ENCODE data around the gene ZBTB16. TPM values are rescaled to one million over a fixed set of nuclear protein-coding genes. Genes with fewer than 3 reads are reported as not detected.

ZBTB16 gene
- polyA plus RNA-seq, 1 donor (not counting 4 experiments of a cell fraction or from before 2014, with no cell fraction given) = 0.18 TPM

DNA sequence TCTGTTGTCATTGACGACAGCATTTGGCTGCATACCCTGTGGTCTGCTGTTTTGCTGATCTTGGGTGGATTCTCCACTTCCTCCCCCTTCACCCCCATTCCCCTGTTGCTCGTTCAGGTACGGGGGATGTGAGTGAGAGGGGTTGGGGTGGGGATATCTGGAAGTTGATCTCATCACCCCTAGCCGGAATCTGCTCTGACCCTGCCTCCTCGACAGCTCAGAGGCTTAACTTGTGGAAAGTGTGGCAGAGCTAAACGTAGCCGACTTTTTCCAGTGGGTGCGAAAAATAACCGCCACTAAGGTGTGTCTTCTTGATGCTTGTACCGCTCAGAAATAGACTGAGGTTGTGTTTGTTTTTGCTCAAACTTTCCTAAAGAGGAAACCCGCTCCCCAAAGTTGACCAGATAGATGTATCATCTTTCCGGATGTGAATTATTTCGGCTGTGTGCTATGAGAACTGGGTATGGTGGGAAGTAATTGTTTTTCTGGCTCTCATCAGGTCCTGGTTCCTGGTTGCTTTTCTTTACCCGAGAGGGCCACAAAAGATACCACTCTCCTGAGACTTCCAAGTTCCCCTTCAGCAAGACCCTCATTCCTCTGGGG lies 6.6 kb downstream of the ZBTB16 start:
- no peaks in the 10 kb centered on the region for H3K9me3 ChIP-seq (ENCODE audit: control insufficient read depth, low read depth, low read length)
- FAIRE-seq (no peak), DNase-seq (ENCODE audit: low read depth, low spot score) (no peak)
- dilution Hi-C loops (cut with MboI; ENCODE audit: extremely low pct_ligation_motif_present, low sequenced_read_pairs) = no loop called here
- H3K9ac ChIP-seq (ENCODE audit: control insufficient read depth, extremely low read depth, insufficient read depth, low read length) = no peak overlapping the region
- TF ChIP-seq, protein P1, sequence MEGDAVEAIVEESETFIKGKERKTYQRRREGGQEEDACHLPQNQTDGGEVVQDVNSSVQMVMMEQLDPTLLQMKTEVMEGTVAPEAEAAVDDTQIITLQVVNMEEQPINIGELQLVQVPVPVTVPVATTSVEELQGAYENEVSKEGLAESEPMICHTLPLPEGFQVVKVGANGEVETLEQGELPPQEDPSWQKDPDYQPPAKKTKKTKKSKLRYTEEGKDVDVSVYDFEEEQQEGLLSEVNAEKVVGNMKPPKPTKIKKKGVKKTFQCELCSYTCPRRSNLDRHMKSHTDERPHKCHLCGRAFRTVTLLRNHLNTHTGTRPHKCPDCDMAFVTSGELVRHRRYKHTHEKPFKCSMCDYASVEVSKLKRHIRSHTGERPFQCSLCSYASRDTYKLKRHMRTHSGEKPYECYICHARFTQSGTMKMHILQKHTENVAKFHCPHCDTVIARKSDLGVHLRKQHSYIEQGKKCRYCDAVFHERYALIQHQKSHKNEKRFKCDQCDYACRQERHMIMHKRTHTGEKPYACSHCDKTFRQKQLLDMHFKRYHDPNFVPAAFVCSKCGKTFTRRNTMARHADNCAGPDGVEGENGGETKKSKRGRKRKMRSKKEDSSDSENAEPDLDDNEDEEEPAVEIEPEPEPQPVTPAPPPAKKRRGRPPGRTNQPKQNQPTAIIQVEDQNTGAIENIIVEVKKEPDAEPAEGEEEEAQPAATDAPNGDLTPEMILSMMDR (optimal IDR thresholded peaks at IDR 0.05 in 1 of 3, IDR thresholded peaks at IDR 0.05 in 1 of 3, conservative IDR thresholded peaks at IDR 0.05 in 1 of 3; ENCODE audit: extremely low read depth in 1 of 3, insufficient read depth in 2 of 3, low read length in 3 of 3) = no peak
- TF ChIP-seq EZH2 (IDR thresholded peaks at IDR 0.05; ENCODE audit: low read length) = no peak
- H3K27me3 ChIP-seq (ENCODE audit: control insufficient read depth, extremely low read depth, insufficient read depth, low read length) = peaks cover 27% of the 10 kb centered on the region
- H3K4me2 ChIP-seq (ENCODE audit: control insufficient read depth, extremely low read depth, insufficient read depth, low read depth, low read length) = no peak overlapping the region
- no peaks in the 10 kb centered on the region for H3K9me1 ChIP-seq (ENCODE audit: control insufficient read depth, extremely low read depth, insufficient read depth, low read length)
- no peak overlapping the region for H3K4me3 ChIP-seq (ENCODE audit: control insufficient read depth in 2 of 3, extremely low read depth in 1 of 3, insufficient read depth in 2 of 3, low read depth in 1 of 3, low read length in 3 of 3)
- no peak overlapping the region for H3K27ac ChIP-seq (ENCODE audit: control insufficient read depth, insufficient read depth, low read length)
- no peaks in the 10 kb centered on the region for H3K36me3 ChIP-seq (ENCODE audit: control insufficient read depth in 2 of 2, extremely low read depth in 1 of 2, insufficient read depth in 2 of 2, low read length in 2 of 2)
- no peaks in the 10 kb centered on the region for H4K20me1 ChIP-seq (ENCODE audit: control insufficient read depth, extremely low read depth, insufficient read depth, low read length)
- no peak overlapping the region for H2AFZ ChIP-seq (ENCODE audit: control insufficient read depth, low read length)
- H3K79me2 ChIP-seq (ENCODE audit: control insufficient read depth, insufficient read depth, low read length) = no peaks in the 10 kb centered on the region
- peaks cover 3% of the 10 kb centered on the region for H3K4me1 ChIP-seq (ENCODE audit: control insufficient read depth, extremely low read depth, insufficient read depth, low read length)

DNA sequence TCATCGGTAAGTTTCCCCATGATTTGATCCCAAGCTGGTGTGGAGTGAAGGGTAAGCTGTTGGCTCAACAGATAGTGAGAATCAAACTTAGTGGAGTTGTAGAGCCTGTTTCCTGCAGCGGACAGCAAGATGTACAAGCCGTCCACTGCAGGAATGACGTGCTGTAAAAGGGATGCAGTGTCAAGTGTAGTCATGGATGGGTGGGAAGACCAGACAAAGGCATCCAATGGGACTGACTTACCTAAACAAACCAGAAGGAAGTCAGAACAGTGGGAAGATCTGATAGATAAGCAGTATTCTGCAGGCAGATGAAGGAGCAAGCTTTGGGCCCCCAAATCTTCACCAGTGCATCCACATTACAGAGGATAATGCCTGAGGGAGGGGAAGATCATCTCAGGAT lies 8.8 kb downstream of the ZBTB16 start:
- H3K9me1 ChIP-seq (ENCODE audit: control insufficient read depth, extremely low read depth, insufficient read depth, low read length) = no peaks in the 10 kb centered on the region
- H4K20me1 ChIP-seq (ENCODE audit: control insufficient read depth, extremely low read depth, insufficient read depth, low read length) = no peaks in the 10 kb centered on the region
- dilution Hi-C loops (cut with MboI; ENCODE audit: extremely low pct_ligation_motif_present, low sequenced_read_pairs) = no loop called here
- H3K4me1 ChIP-seq (ENCODE audit: control insufficient read depth, extremely low read depth, insufficient read depth, low read length) = no peaks in the 10 kb centered on the region
- TF ChIP-seq, protein P1 (optimal IDR thresholded peaks at IDR 0.05 in 1 of 3, IDR thresholded peaks at IDR 0.05 in 1 of 3, conservative IDR thresholded peaks at IDR 0.05 in 1 of 3; ENCODE audit: extremely low read depth in 1 of 3, insufficient read depth in 2 of 3, low read length in 3 of 3) = no peak
- TF ChIP-seq EZH2 (IDR thresholded peaks at IDR 0.05; ENCODE audit: low read length) = no peak
- H3K4me3 ChIP-seq (ENCODE audit: control insufficient read depth in 2 of 3, extremely low read depth in 1 of 3, insufficient read depth in 2 of 3, low read depth in 1 of 3, low read length in 3 of 3) = no peak overlapping the region
- no peak overlapping the region for H3K9ac ChIP-seq (ENCODE audit: control insufficient read depth, extremely low read depth, insufficient read depth, low read length)
- H3K36me3 ChIP-seq (ENCODE audit: control insufficient read depth in 2 of 2, extremely low read depth in 1 of 2, insufficient read depth in 2 of 2, low read length in 2 of 2) = no peaks in the 10 kb centered on the region
- H2AFZ ChIP-seq (ENCODE audit: control insufficient read depth, low read length) = no peak overlapping the region
- H3K79me2 ChIP-seq (ENCODE audit: control insufficient read depth, insufficient read depth, low read length) = no peaks in the 10 kb centered on the region
- no peak for FAIRE-seq
- H3K4me2 ChIP-seq (ENCODE audit: control insufficient read depth, extremely low read depth, insufficient read depth, low read depth, low read length) = no peak overlapping the region
- H3K27me3 ChIP-seq (ENCODE audit: control insufficient read depth, extremely low read depth, insufficient read depth, low read length) = peaks cover 5% of the 10 kb centered on the region
- H3K9me3 ChIP-seq (ENCODE audit: control insufficient read depth, low read depth, low read length) = no peaks in the 10 kb centered on the region
- H3K27ac ChIP-seq (ENCODE audit: control insufficient read depth, insufficient read depth, low read length) = no peak overlapping the region
- DNase-seq (ENCODE audit: low read depth, low spot score) = no peak
